Measurements from ENCODE around the gene INCENP.

Gene INCENP

GRCh38 chr11:62150887-62151736 is 27.3 kb downstream of the INCENP start:
- Histone ChIP-seq H3K4me3 (ENCODE audit: low read depth in 1 of 2, low read length in 2 of 2) (no peak overlapping the region), H4K20me1 (ENCODE audit: insufficient read depth, low read length) (peaks cover 34% of the 10 kb centered on the region), H3K4me1 (ENCODE audit: insufficient read depth, low read length) (no peaks in the 10 kb centered on the region), H2AFZ (ENCODE audit: low read depth, low read length) (no peak overlapping the region), H3K79me2 (ENCODE audit: insufficient read depth, low read length) (no peaks in the 10 kb centered on the region), H3K9me3 (ENCODE audit: insufficient read depth, low read length, severe bottlenecking) (no peaks in the 10 kb centered on the region), H3K4me2 (ENCODE audit: insufficient read depth, low read length) (no peak overlapping the region), H3K36me3 (ENCODE audit: insufficient read depth, low read length) (peaks cover 73% of the 10 kb centered on the region), H3K27me3 (ENCODE audit: insufficient read depth, low read length, poor library complexity) (no peaks in the 10 kb centered on the region), H3K9ac (ENCODE audit: low read depth, low read length) (no peak overlapping the region), H3K27ac (ENCODE audit: low read length) (no peak overlapping the region)
- no peak for DNase-seq
- TF ChIP-seq, protein P1, sequence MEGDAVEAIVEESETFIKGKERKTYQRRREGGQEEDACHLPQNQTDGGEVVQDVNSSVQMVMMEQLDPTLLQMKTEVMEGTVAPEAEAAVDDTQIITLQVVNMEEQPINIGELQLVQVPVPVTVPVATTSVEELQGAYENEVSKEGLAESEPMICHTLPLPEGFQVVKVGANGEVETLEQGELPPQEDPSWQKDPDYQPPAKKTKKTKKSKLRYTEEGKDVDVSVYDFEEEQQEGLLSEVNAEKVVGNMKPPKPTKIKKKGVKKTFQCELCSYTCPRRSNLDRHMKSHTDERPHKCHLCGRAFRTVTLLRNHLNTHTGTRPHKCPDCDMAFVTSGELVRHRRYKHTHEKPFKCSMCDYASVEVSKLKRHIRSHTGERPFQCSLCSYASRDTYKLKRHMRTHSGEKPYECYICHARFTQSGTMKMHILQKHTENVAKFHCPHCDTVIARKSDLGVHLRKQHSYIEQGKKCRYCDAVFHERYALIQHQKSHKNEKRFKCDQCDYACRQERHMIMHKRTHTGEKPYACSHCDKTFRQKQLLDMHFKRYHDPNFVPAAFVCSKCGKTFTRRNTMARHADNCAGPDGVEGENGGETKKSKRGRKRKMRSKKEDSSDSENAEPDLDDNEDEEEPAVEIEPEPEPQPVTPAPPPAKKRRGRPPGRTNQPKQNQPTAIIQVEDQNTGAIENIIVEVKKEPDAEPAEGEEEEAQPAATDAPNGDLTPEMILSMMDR (IDR thresholded peaks at IDR 0.05; ENCODE audit: borderline replicate concordance, extremely low read depth, low read length, poor library complexity, severe bottlenecking) = no peak
- TF ChIP-seq EZH2 (IDR thresholded peaks at IDR 0.05; ENCODE audit: borderline replicate concordance, low read depth, low read length, severe bottlenecking) = no peak
- no peak for ATAC-seq (ENCODE audit: insufficient read depth, low read depth)

GRCh38 chr11:62151737-62152102 is 27.9 kb downstream of the INCENP start:
- ATAC-seq (ENCODE audit: insufficient read depth, low read depth) (no peak), DNase-seq (no peak)
- TF ChIP-seq, protein P1 (IDR thresholded peaks at IDR 0.05; ENCODE audit: borderline replicate concordance, extremely low read depth, low read length, poor library complexity, severe bottlenecking) = no peak
- TF ChIP-seq EZH2 (IDR thresholded peaks at IDR 0.05; ENCODE audit: borderline replicate concordance, low read depth, low read length, severe bottlenecking) = no peak
- Histone ChIP-seq H3K4me1 (ENCODE audit: insufficient read depth, low read length) (no peaks in the 10 kb centered on the region), H3K4me2 (ENCODE audit: insufficient read depth, low read length) (no peak overlapping the region), H3K27ac (ENCODE audit: low read length) (no peak overlapping the region), H3K9me3 (ENCODE audit: insufficient read depth, low read length, severe bottlenecking) (no peaks in the 10 kb centered on the region), H3K36me3 (ENCODE audit: insufficient read depth, low read length) (peaks cover 66% of the 10 kb centered on the region), H4K20me1 (ENCODE audit: insufficient read depth, low read length) (peaks cover 34% of the 10 kb centered on the region), H3K9ac (ENCODE audit: low read depth, low read length) (no peak overlapping the region), H3K27me3 (ENCODE audit: insufficient read depth, low read length, poor library complexity) (no peaks in the 10 kb centered on the region), H3K79me2 (ENCODE audit: insufficient read depth, low read length) (no peaks in the 10 kb centered on the region), H2AFZ (ENCODE audit: low read depth, low read length) (no peak overlapping the region), H3K4me3 (ENCODE audit: low read depth in 1 of 2, low read length in 2 of 2) (no peak overlapping the region)

GRCh38 chr11:62152245-62153086 is 28.7 kb downstream of the INCENP start:
- peaks cover 59% of the 10 kb centered on the region for H3K36me3 ChIP-seq (ENCODE audit: insufficient read depth, low read length)
- no peaks in the 10 kb centered on the region for H3K27me3 ChIP-seq (ENCODE audit: insufficient read depth, low read length, poor library complexity)
- no peak overlapping the region for H3K27ac ChIP-seq (ENCODE audit: low read length)
- H3K4me3 ChIP-seq (ENCODE audit: low read depth in 1 of 2, low read length in 2 of 2) = no peak overlapping the region
- DNase-seq (no peak), ATAC-seq (ENCODE audit: insufficient read depth, low read depth) (no peak)
- TF ChIP-seq, protein P1 (IDR thresholded peaks at IDR 0.05; ENCODE audit: borderline replicate concordance, extremely low read depth, low read length, poor library complexity, severe bottlenecking) = no peak
- no peak for TF ChIP-seq EZH2 (IDR thresholded peaks at IDR 0.05; ENCODE audit: borderline replicate concordance, low read depth, low read length, severe bottlenecking)
- H3K79me2 ChIP-seq (ENCODE audit: insufficient read depth, low read length) = no peaks in the 10 kb centered on the region
- H3K9me3 ChIP-seq (ENCODE audit: insufficient read depth, low read length, severe bottlenecking) = no peaks in the 10 kb centered on the region
- H2AFZ ChIP-seq (ENCODE audit: low read depth, low read length) = no peak overlapping the region
- H4K20me1 ChIP-seq (ENCODE audit: insufficient read depth, low read length) = peaks cover 27% of the 10 kb centered on the region
- no peak overlapping the region for H3K9ac ChIP-seq (ENCODE audit: low read depth, low read length)
- no peak overlapping the region for H3K4me2 ChIP-seq (ENCODE audit: insufficient read depth, low read length)
- no peaks in the 10 kb centered on the region for H3K4me1 ChIP-seq (ENCODE audit: insufficient read depth, low read length)
